ENCODE data around the gene ATP6V1A.

Gene ATP6V1A

GRCh38 chr3:113731694-113732093 is 15.1 kb upstream of the ATP6V1A start:
- Mint-ChIP-seq H3K36me3 (peaks cover 6 to 26% of the 10 kb centered on the region in 2 donors), H3K27me3 (no peaks in the 10 kb centered on the region), H3K4me3 (no peak overlapping the region), H3K27ac (peak overlapping the region; percentile 65), H3K9me3 (no peaks in the 10 kb centered on the region), H3K4me1 (peaks cover 15 to 41% of the 10 kb centered on the region in 2 donors)
- no peak for ATAC-seq (replicated peaks)
- no peak for DNase-seq

GRCh38 chr3:113736548-113737089 is 10.2 kb upstream of the ATP6V1A start:
- no peaks in the 10 kb centered on the region for H3K27me3 Mint-ChIP-seq
- H3K36me3 Mint-ChIP-seq = peaks cover 7 to 15% of the 10 kb centered on the region in 2 donors
- no peak overlapping the region for H3K4me3 Mint-ChIP-seq
- H3K27ac Mint-ChIP-seq = peak overlapping the region; percentile 26
- no peaks in the 10 kb centered on the region for H3K9me3 Mint-ChIP-seq
- H3K4me1 Mint-ChIP-seq = peaks cover 19 to 47% of the 10 kb centered on the region in 2 donors
- no peak for DNase-seq
- ATAC-seq (replicated peaks) = peak; percentile 71 to 73

- H3K4me1 Mint-ChIP-seq = peaks cover 22 to 69% of the 10 kb centered on the region in 2 donors
- no peaks in the 10 kb centered on the region for H3K27me3 Mint-ChIP-seq
- no peak overlapping the region for H3K27ac Mint-ChIP-seq
- H3K36me3 Mint-ChIP-seq = peaks cover 10 to 15% of the 10 kb centered on the region in 2 donors
- H3K4me3 Mint-ChIP-seq = no peak overlapping the region
- no peaks in the 10 kb centered on the region for H3K9me3 Mint-ChIP-seq
- no peak for ATAC-seq (replicated peaks)
- no peak for DNase-seq
These were observed 5.7 kb upstream of the ATP6V1A start for GRCh38 chr3:113741086-113741485.

- Mint-ChIP-seq H3K36me3 (peaks cover 10 to 15% of the 10 kb centered on the region in 2 donors), H3K4me1 (peaks cover 21 to 65% of the 10 kb centered on the region in 2 donors)
These were observed 5.2 kb upstream of the ATP6V1A start for GRCh38 chr3:113741620-113742019.

GRCh38 chr3:113743006-113743630 is 3.7 kb upstream of the ATP6V1A start:
- peaks cover 10 to 15% of the 10 kb centered on the region in 2 donors for H3K36me3 Mint-ChIP-seq
- ATAC-seq (replicated peaks) (no peak), DNase-seq (no peak)
- H3K27ac Mint-ChIP-seq = no peak overlapping the region
- H3K4me3 Mint-ChIP-seq = peak overlapping the region; percentile 88 to 93
- peaks cover 19 to 58% of the 10 kb centered on the region in 2 donors for H3K4me1 Mint-ChIP-seq
- no peaks in the 10 kb centered on the region for H3K9me3 Mint-ChIP-seq
- no peaks in the 10 kb centered on the region for H3K27me3 Mint-ChIP-seq

More at GRCh38 chr3:113741620-113742019, 5.2 kb upstream of the ATP6V1A start:
- Mint-ChIP-seq H3K27me3 (no peaks in the 10 kb centered on the region), H3K27ac (no peak overlapping the region), H3K9me3 (no peaks in the 10 kb centered on the region), H3K4me3 (no peak overlapping the region)
- no peak for DNase-seq
- ATAC-seq (replicated peaks) = no peak

GRCh38 chr3:113744941-113745755 is 1.7 kb upstream of the ATP6V1A start:
- H3K36me3 Mint-ChIP-seq = peaks cover 10 to 15% of the 10 kb centered on the region in 2 donors
- peaks cover 28 to 73% of the 10 kb centered on the region in 2 donors for H3K4me1 Mint-ChIP-seq
- H3K4me3 Mint-ChIP-seq = peak overlapping the region; percentile 88 to 93
- H3K27ac Mint-ChIP-seq = peak overlapping the region; percentile 100
- H3K9me3 Mint-ChIP-seq = no peaks in the 10 kb centered on the region
- H3K27me3 Mint-ChIP-seq = no peaks in the 10 kb centered on the region
- ATAC-seq (replicated peaks) (peak; percentile 70 to 72), DNase-seq (peak; percentile 69)

- no peaks in the 10 kb centered on the region for H3K9me3 Mint-ChIP-seq
- peaks cover 8 to 14% of the 10 kb centered on the region in 2 donors for H3K36me3 Mint-ChIP-seq
- ATAC-seq (replicated peaks) (peak; percentile 77 to 80), DNase-seq (peak; percentile 87)
- peak within 1 kb of the TSS; percentile 88 to 93 for H3K4me3 Mint-ChIP-seq
- H3K4me1 Mint-ChIP-seq = peaks cover 28 to 69% of the 10 kb centered on the region in 2 donors
- H3K27me3 Mint-ChIP-seq = no peaks in the 10 kb centered on the region
- peak within 1 kb of the TSS; percentile 100 for H3K27ac Mint-ChIP-seq
These were observed 883 bp upstream of the ATP6V1A start, which contains the start of gene NAA50 for GRCh38 chr3:113745756-113746547. Gene NAA50, minus strand, starts transcription at chr3:113746249. Its CDS starts 300 bp downstream, at chr3:113745949.

GRCh38 chr3:113747283-113748046 is 630 bp downstream of the ATP6V1A start:
- Mint-ChIP-seq H3K9me3 (no peaks in the 10 kb centered on the region), H3K4me1 (peaks cover 23 to 58% of the 10 kb centered on the region in 2 donors)
- DNase-seq = peak; percentile 6

GRCh38 chr3:113751141-113751540 is 4.3 kb downstream of the ATP6V1A start:
- no peak for ATAC-seq (replicated peaks)
- DNase-seq = no peak
- peaks cover 0 to 11% of the 10 kb centered on the region in 2 donors for H3K36me3 Mint-ChIP-seq
- H3K9me3 Mint-ChIP-seq = no peaks in the 10 kb centered on the region
- H3K4me3 Mint-ChIP-seq = no peak overlapping the region
- no peaks in the 10 kb centered on the region for H3K27me3 Mint-ChIP-seq
- H3K27ac Mint-ChIP-seq = no peak overlapping the region
- peaks cover 16 to 45% of the 10 kb centered on the region in 2 donors for H3K4me1 Mint-ChIP-seq

More at GRCh38 chr3:113747283-113748046, 630 bp downstream of the ATP6V1A start:
- ATAC-seq (replicated peaks) = no peak
- H3K27me3 Mint-ChIP-seq = no peaks in the 10 kb centered on the region
- H3K27ac Mint-ChIP-seq = peak overlapping the region; percentile 100
- H3K4me3 Mint-ChIP-seq = peak overlapping the region; percentile 88 to 93
- H3K36me3 Mint-ChIP-seq = peaks cover 4 to 9% of the 10 kb centered on the region in 2 donors

- H3K36me3 Mint-ChIP-seq = peaks cover 3 to 15% of the 10 kb centered on the region in 2 donors
- H3K9me3 Mint-ChIP-seq = peaks cover 2 to 5% of the 10 kb centered on the region in 2 donors
- H3K4me1 Mint-ChIP-seq = peaks cover 14 to 36% of the 10 kb centered on the region in 2 donors
- no peak for DNase-seq
- H3K4me3 Mint-ChIP-seq = no peak overlapping the region
- no peaks in the 10 kb centered on the region for H3K27me3 Mint-ChIP-seq
- H3K27ac Mint-ChIP-seq = peak overlapping the region; percentile 31
- no peak for ATAC-seq (replicated peaks)
These were observed 6.6 kb downstream of the ATP6V1A start for GRCh38 chr3:113753376-113753985.

- H3K4me3 Mint-ChIP-seq = peak overlapping the region in 1 of 2 donors; percentile 39
- H3K9me3 Mint-ChIP-seq = peaks cover 6 to 9% of the 10 kb centered on the region in 2 donors
- peaks cover 8 to 20% of the 10 kb centered on the region in 2 donors for H3K36me3 Mint-ChIP-seq
- ATAC-seq (replicated peaks) = peak; percentile 59 to 74
- H3K27ac Mint-ChIP-seq = peak overlapping the region; percentile 56
- no peaks in the 10 kb centered on the region for H3K27me3 Mint-ChIP-seq
- peaks cover 8 to 25% of the 10 kb centered on the region in 2 donors for H3K4me1 Mint-ChIP-seq
- no peak for DNase-seq
These were observed 7.8 kb downstream of the ATP6V1A start for GRCh38 chr3:113754494-113755159.

- Mint-ChIP-seq H3K36me3 (peaks cover 8 to 13% of the 10 kb centered on the region in 2 donors), H3K27ac (no peak overlapping the region), H3K9me3 (peaks cover 6 to 9% of the 10 kb centered on the region in 2 donors), H3K4me3 (no peak overlapping the region), H3K27me3 (no peaks in the 10 kb centered on the region), H3K4me1 (peaks cover 3 to 11% of the 10 kb centered on the region in 2 donors)
- no peak for DNase-seq
- ATAC-seq (replicated peaks) = no peak
These were observed 11.7 kb downstream of the ATP6V1A start for GRCh38 chr3:113758389-113759024.

Data from stimulated activated naive B cell treated with anti-CD40 and anti-IgM and Interleukin-4, amounts not matched to agents 10 μg/mL and 1 μg/mL and 100 μg/mL, for 72 hours (primary cell).